ENCODE results near the gene RNASEH2A.
"Not testable (repeated sequence)": the region's sequence is repeated elsewhere in the genome, so short reads cannot be mapped to it uniquely, and the experiment has no call there.

DNA sequence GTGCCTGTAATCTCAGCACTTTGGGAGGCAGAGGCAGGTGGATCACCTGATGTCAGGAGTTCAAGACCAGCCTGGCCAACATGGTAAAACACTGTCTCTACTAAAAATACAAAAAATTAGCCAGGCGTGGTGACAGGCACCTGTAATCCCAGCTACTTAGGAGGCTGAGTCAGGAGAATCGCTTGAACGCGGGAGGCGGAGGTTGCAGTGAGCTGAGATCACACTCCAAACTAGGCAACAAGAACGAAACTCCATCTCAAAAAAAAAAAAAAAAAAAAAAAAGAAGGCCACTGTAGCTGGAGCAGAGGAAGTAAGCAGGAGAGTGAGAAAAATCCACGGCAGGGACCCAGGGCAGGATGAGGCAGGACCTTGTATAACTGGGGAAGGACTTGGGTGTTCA, 40.2 kb downstream of the RNASEH2A start:
- TF ChIP-seq, protein P1, sequence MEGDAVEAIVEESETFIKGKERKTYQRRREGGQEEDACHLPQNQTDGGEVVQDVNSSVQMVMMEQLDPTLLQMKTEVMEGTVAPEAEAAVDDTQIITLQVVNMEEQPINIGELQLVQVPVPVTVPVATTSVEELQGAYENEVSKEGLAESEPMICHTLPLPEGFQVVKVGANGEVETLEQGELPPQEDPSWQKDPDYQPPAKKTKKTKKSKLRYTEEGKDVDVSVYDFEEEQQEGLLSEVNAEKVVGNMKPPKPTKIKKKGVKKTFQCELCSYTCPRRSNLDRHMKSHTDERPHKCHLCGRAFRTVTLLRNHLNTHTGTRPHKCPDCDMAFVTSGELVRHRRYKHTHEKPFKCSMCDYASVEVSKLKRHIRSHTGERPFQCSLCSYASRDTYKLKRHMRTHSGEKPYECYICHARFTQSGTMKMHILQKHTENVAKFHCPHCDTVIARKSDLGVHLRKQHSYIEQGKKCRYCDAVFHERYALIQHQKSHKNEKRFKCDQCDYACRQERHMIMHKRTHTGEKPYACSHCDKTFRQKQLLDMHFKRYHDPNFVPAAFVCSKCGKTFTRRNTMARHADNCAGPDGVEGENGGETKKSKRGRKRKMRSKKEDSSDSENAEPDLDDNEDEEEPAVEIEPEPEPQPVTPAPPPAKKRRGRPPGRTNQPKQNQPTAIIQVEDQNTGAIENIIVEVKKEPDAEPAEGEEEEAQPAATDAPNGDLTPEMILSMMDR (IDR thresholded peaks at IDR 0.05), result not testable (repeated sequence)
- TF ChIP-seq, protein P2, sequence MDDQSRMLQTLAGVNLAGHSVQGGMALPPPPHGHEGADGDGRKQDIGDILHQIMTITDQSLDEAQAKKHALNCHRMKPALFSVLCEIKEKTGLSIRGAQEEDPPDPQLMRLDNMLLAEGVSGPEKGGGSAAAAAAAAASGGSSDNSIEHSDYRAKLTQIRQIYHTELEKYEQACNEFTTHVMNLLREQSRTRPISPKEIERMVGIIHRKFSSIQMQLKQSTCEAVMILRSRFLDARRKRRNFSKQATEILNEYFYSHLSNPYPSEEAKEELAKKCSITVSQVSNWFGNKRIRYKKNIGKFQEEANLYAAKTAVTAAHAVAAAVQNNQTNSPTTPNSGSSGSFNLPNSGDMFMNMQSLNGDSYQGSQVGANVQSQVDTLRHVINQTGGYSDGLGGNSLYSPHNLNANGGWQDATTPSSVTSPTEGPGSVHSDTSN (IDR thresholded peaks at IDR 0.05), result not testable (repeated sequence)
- TF ChIP-seq, protein P3, sequence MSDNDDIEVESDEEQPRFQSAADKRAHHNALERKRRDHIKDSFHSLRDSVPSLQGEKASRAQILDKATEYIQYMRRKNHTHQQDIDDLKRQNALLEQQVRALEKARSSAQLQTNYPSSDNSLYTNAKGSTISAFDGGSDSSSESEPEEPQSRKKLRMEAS (IDR thresholded peaks at IDR 0.05; ENCODE audit: low read depth), result not testable (repeated sequence)
- TF ChIP-seq TEAD4 (IDR thresholded peaks at IDR 0.05; ENCODE audit: borderline replicate concordance, insufficient read depth); RAD21 (IDR thresholded peaks at IDR 0.05; ENCODE audit: low read length); EZH2phosphoT487 (IDR thresholded peaks at IDR 0.05; ENCODE audit: borderline replicate concordance, low read depth); SIN3A (IDR thresholded peaks at IDR 0.05; ENCODE audit: borderline replicate concordance, low read depth, low read length); EP300 (IDR thresholded peaks at IDR 0.05; ENCODE audit: borderline replicate concordance in 1 of 2, low read depth in 1 of 2, low read length in 1 of 2); NRF1 (IDR thresholded peaks at IDR 0.05; ENCODE audit: low read depth, low read length); RFX5 (IDR thresholded peaks at IDR 0.05; ENCODE audit: low read length); JUND (IDR thresholded peaks at IDR 0.05); CHD2 (IDR thresholded peaks at IDR 0.05; ENCODE audit: low read length, partially characterized antibody); RXRA (IDR thresholded peaks at IDR 0.05; ENCODE audit: borderline replicate concordance, low read depth): not testable (repeated sequence)
- TF ChIP-seq, protein P4, sequence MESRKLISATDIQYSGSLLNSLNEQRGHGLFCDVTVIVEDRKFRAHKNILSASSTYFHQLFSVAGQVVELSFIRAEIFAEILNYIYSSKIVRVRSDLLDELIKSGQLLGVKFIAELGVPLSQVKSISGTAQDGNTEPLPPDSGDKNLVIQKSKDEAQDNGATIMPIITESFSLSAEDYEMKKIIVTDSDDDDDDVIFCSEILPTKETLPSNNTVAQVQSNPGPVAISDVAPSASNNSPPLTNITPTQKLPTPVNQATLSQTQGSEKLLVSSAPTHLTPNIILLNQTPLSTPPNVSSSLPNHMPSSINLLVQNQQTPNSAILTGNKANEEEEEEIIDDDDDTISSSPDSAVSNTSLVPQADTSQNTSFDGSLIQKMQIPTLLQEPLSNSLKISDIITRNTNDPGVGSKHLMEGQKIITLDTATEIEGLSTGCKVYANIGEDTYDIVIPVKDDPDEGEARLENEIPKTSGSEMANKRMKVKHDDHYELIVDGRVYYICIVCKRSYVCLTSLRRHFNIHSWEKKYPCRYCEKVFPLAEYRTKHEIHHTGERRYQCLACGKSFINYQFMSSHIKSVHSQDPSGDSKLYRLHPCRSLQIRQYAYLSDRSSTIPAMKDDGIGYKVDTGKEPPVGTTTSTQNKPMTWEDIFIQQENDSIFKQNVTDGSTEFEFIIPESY (IDR thresholded peaks at IDR 0.05; ENCODE audit: borderline replicate concordance, low read depth), result not testable (repeated sequence)

All from SK-N-SH (cell line).